Liver (tissue), 9 donors: Measurements from ENCODE around the gene TMEM98. TPM values are rescaled to one million over a fixed set of nuclear protein-coding genes. Genes with fewer than 3 reads are reported as not detected.

Source experiments
- DNase-seq: peaks from one replicate; pipeline ENCODE4 v3.0.0-alpha.2; 2017; ENCODE audit warnings: low spot score
- H3K27ac ChIP-seq, 2 donors: one replicate each; pipeline ENCODE4 v1.7.0; 2013; ENCODE audit warnings: inconsistent platforms in 2 of 2, low read length in 2 of 2, control low read depth in 1 of 2, low read depth in 1 of 2, mild to moderate bottlenecking in 1 of 2
- H3K27me3 ChIP-seq, 4 donors: one replicate each; pipeline versions ENCODE4 v1.6.1 to v1.7.0; 2013; ENCODE audit warnings: low read length in 3 of 4, inconsistent platforms in 1 of 4, mild to moderate bottlenecking in 1 of 4, moderate library complexity in 1 of 4; ENCODE audit not compliant: control insufficient read depth in 4 of 4, insufficient read depth in 4 of 4
- H3K36me3 ChIP-seq, 4 donors: one replicate each; pipeline versions ENCODE4 v1.6.1 to v1.7.0; 2013; ENCODE audit warnings: low read length in 3 of 4, mild to moderate bottlenecking in 3 of 4, low read depth in 1 of 4, moderate library complexity in 1 of 4; ENCODE audit not compliant: control insufficient read depth in 4 of 4, insufficient read depth in 3 of 4
- H3K4me1 ChIP-seq, 4 donors: one replicate each; pipeline versions ENCODE4 v1.6.1 to v1.7.0; 2013; ENCODE audit warnings: low read length in 3 of 4, mild to moderate bottlenecking in 3 of 4, moderate library complexity in 1 of 4; ENCODE audit not compliant: control insufficient read depth in 4 of 4, insufficient read depth in 4 of 4
- H3K4me3 ChIP-seq, 3 donors: one replicate each; pipeline versions ENCODE4 v1.6.1 to v1.7.0; 2013; ENCODE audit warnings: low read length in 3 of 3, control low read depth in 1 of 3, low read depth in 1 of 3, mild to moderate bottlenecking in 1 of 3
- H3K9ac ChIP-seq, 2 donors: one replicate each; pipeline ENCODE4 v1.7.0; 2013; ENCODE audit warnings: low read length in 2 of 2, mild to moderate bottlenecking in 2 of 2, moderate library complexity in 2 of 2, control low read depth in 1 of 2, low read depth in 1 of 2
- H3K9me3 ChIP-seq, 4 donors: one replicate each; pipeline versions ENCODE4 v1.6.1 to v1.7.0; 2013; ENCODE audit warnings: low read length in 3 of 4; ENCODE audit not compliant: control insufficient read depth in 4 of 4
- FOXA1 ChIP-seq: IDR thresholded peaks from 2 replicates; pipeline ENCODE4 v1.6.1; 2016; ENCODE audit warnings: antibody characterized with exemption
- FOXA2 ChIP-seq: IDR thresholded peaks from 2 replicates; pipeline ENCODE4 v1.6.1; 2016; ENCODE audit warnings: antibody characterized with exemption
- GABPA ChIP-seq, 2 donors: IDR thresholded peaks in 1 of 2; conservative IDR thresholded peaks in 1 of 2; 2 replicates each; pipeline ENCODE4 v1.6.1; 2016; ENCODE audit warnings: antibody characterized with exemption in 2 of 2, mild to moderate bottlenecking in 1 of 2, moderate library complexity in 1 of 2
- JUND ChIP-seq, 2 donors: IDR thresholded peaks; 2 replicates each; pipeline ENCODE4 v1.6.1; 2016; ENCODE audit warnings: antibody characterized with exemption in 2 of 2
- NR2F2 ChIP-seq: IDR thresholded peaks from 2 replicates; pipeline ENCODE4 v1.6.1; 2016; ENCODE audit warnings: antibody characterized with exemption
- RAD21 ChIP-seq, 2 donors: IDR thresholded peaks; 2 replicates each; pipeline ENCODE4 v1.6.1; 2016; ENCODE audit warnings: antibody characterized with exemption in 2 of 2, mild to moderate bottlenecking in 2 of 2
- YY1 ChIP-seq: IDR thresholded peaks from 2 replicates; pipeline ENCODE4 v1.6.1; 2016; ENCODE audit warnings: antibody characterized with exemption, mild to moderate bottlenecking
- WGBS: extraction: QIAGEN DNeasy Blood & Tissue Kit; methylation state at CpG from one replicate; pipeline ENCODE4 v1.1.7; 2013; 5-methylcytosine and 5-hydroxymethylcytosine counted together
- polyA plus RNA-seq, 2 donors: library from polyadenylated mRNA; stranded (reverse) in 1 of 2; unstranded in 1 of 2; fragments of 200-250 nt in 1 of 2; fragments of >200 nt in 1 of 2; fragmentation: Nextera tagmentation in 1 of 2; extraction: Ambion mirVana in 1 of 2; gene quantifications; one replicate each; pipeline versions ENCODE4 v1.2.1 to v1.2.3, GENCODE V29; 2013 to 2015
- total RNA-seq, 2 donors: library from RNA; depleted of rRNA; stranded (reverse); fragments of >200 nt; gene quantifications; one replicate each; pipeline ENCODE4 v1.2.3, GENCODE V29; 2014
- TF ChIP-seq, protein P1 (sequence below): IDR thresholded peaks from 2 replicates; pipeline ENCODE4 v1.6.1; 2016; ENCODE audit warnings: antibody characterized with exemption
- TF ChIP-seq, protein P2 (sequence below): IDR thresholded peaks from 2 replicates; pipeline ENCODE4 v1.6.1; 2016; ENCODE audit warnings: antibody characterized with exemption
- TF ChIP-seq, protein P3 (sequence below): fragments of 150-350 bp; IDR thresholded peaks from 2 replicates; pipeline ENCODE4 v1.5.1; 2017; ENCODE audit warnings: improper control_type of control experiment, low read depth, low read length; ENCODE audit not compliant: missing input control
- TF ChIP-seq, protein P4 (sequence below): IDR thresholded peaks from 2 replicates; pipeline ENCODE4 v1.6.1; 2016; ENCODE audit warnings: antibody characterized with exemption
- donor health status: healthy.
- donor health status: healthy.
- donor health status: healthy.
- donor health status: healthy.
- donor health status: healthy.

The TMEM98 gene
- total and polyA plus RNA-seq, 4 donors: 7.0 to 17.5 (median 10.7) TPM

DNA sequence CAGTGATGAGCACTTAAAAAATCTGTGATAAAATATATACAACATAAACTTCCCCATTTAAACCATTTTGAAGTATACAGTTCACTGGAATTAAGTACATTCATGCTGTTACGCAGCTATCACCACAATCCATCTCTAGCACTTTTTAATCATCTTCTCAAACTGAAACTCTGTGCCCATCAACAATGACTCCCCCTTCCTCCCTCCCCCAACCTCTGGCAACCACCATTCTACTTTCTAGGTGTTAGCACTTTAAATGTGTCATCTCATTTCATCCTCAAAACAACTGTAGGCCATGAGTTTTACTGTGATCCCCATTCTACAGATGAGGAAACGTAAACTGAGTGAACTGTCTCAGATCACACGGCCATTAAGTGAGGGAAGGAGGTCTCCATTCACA, 13.8 kb upstream of the TMEM98 start:
- Histone ChIP-seq H3K4me1 (peaks cover 0 to 9% (median 4%) of the 10 kb centered on the region in 4 donors), H3K9ac (no peak overlapping the region), H3K27ac (no peak overlapping the region), H3K4me3 (no peak overlapping the region), H3K27me3 (no peaks in the 10 kb centered on the region), H3K36me3 (no peaks in the 10 kb centered on the region), H3K9me3 (no peaks in the 10 kb centered on the region)
- WGBS: 88% methylated on average over 3 of the region's 3 CpGs
- no peak for DNase-seq
- TF ChIP-seq GABPA (IDR thresholded peaks at IDR 0.05 in 1 of 2, conservative IDR thresholded peaks at IDR 0.05 in 1 of 2) (no peak), YY1 (no peak), NR2F2 (no peak), JUND (IDR thresholded peaks at IDR 0.05) (no peak), FOXA1 (no peak)
- TF ChIP-seq, protein P1, sequence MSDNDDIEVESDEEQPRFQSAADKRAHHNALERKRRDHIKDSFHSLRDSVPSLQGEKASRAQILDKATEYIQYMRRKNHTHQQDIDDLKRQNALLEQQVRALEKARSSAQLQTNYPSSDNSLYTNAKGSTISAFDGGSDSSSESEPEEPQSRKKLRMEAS: no peak

DNA sequence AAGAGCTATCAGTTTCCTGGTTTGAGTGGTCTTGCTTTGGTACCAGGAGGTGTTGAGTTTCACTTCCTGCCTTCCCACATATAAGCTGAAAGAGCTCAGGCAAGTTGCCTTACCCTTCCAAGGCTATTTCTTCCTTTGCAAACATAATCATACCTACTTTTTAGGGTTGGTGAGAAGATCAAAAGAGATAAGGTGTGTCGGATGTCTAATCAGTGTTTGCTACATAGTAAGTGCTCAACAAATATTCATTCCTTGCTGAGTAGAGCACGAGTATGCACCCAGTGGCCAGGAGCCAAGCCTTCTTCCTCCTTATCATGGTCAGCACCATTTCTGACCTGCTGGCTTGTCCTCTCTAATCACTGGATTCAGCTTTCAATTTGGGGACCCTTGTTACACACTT, 12.7 kb upstream of the TMEM98 start:
- Histone ChIP-seq H3K9me3 (no peaks in the 10 kb centered on the region), H3K36me3 (no peaks in the 10 kb centered on the region), H3K27me3 (no peaks in the 10 kb centered on the region), H3K27ac (no peak overlapping the region), H3K4me1 (peaks cover 0 to 9% (median 4%) of the 10 kb centered on the region in 4 donors), H3K9ac (no peak overlapping the region), H3K4me3 (no peak overlapping the region)
- TF ChIP-seq RAD21 (IDR thresholded peaks at IDR 0.05): no peak
- no peak for DNase-seq
- WGBS: 64% methylated on average over 2 of the region's 2 CpGs

DNA sequence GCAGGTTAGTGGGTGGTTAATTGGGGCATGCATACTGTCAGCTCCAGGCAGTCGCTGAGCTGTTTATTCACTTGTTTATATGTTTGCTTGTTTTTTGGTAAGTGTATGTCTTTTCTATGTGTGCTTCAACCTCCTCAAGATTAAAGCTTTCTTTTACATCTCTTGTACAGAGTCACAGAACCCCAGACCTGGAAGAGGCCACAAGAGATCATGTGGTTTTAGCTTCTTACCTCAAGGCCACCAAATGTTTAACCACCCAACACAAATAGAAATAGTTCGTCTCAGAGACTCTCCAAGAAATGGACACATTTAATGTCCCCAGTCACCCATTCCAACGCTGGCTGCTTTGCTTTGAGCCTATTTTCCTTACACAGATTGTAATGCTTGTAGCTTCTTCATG, 11.8 kb upstream of the TMEM98 start:
- Histone ChIP-seq H3K4me3 (no peak overlapping the region), H3K36me3 (no peaks in the 10 kb centered on the region), H3K4me1 (peaks cover 0 to 9% (median 4%) of the 10 kb centered on the region in 4 donors), H3K27me3 (no peaks in the 10 kb centered on the region), H3K27ac (no peak overlapping the region), H3K9ac (no peak overlapping the region), H3K9me3 (no peaks in the 10 kb centered on the region)
- DNase-seq: no peak
- no peak for TF ChIP-seq GABPA (IDR thresholded peaks at IDR 0.05 in 1 of 2, conservative IDR thresholded peaks at IDR 0.05 in 1 of 2)
- no peak for TF ChIP-seq FOXA2
- no peak for TF ChIP-seq RAD21 (IDR thresholded peaks at IDR 0.05)
- TF ChIP-seq, protein P2, sequence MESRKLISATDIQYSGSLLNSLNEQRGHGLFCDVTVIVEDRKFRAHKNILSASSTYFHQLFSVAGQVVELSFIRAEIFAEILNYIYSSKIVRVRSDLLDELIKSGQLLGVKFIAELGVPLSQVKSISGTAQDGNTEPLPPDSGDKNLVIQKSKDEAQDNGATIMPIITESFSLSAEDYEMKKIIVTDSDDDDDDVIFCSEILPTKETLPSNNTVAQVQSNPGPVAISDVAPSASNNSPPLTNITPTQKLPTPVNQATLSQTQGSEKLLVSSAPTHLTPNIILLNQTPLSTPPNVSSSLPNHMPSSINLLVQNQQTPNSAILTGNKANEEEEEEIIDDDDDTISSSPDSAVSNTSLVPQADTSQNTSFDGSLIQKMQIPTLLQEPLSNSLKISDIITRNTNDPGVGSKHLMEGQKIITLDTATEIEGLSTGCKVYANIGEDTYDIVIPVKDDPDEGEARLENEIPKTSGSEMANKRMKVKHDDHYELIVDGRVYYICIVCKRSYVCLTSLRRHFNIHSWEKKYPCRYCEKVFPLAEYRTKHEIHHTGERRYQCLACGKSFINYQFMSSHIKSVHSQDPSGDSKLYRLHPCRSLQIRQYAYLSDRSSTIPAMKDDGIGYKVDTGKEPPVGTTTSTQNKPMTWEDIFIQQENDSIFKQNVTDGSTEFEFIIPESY: no peak
- no peak for TF ChIP-seq NR2F2
- TF ChIP-seq, protein P3, sequence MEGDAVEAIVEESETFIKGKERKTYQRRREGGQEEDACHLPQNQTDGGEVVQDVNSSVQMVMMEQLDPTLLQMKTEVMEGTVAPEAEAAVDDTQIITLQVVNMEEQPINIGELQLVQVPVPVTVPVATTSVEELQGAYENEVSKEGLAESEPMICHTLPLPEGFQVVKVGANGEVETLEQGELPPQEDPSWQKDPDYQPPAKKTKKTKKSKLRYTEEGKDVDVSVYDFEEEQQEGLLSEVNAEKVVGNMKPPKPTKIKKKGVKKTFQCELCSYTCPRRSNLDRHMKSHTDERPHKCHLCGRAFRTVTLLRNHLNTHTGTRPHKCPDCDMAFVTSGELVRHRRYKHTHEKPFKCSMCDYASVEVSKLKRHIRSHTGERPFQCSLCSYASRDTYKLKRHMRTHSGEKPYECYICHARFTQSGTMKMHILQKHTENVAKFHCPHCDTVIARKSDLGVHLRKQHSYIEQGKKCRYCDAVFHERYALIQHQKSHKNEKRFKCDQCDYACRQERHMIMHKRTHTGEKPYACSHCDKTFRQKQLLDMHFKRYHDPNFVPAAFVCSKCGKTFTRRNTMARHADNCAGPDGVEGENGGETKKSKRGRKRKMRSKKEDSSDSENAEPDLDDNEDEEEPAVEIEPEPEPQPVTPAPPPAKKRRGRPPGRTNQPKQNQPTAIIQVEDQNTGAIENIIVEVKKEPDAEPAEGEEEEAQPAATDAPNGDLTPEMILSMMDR: no peak
- TF ChIP-seq, protein P4, sequence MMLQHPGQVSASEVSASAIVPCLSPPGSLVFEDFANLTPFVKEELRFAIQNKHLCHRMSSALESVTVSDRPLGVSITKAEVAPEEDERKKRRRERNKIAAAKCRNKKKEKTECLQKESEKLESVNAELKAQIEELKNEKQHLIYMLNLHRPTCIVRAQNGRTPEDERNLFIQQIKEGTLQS: no peak
- WGBS: 82% methylated on average over 3 of the region's 3 CpGs
